HG02642 (cell line): ENCODE measurements around the gene S1PR2.

Experiments
- ATAC-seq: cut with Tn5 transposase; IDR thresholded peaks from one replicate; pipeline ENCODE4 v1.9.1; 2021; ENCODE audit warnings: mild to moderate bottlenecking; ENCODE audit not compliant: unreplicated experiment, poor library complexity

The S1PR2 gene, protein sequence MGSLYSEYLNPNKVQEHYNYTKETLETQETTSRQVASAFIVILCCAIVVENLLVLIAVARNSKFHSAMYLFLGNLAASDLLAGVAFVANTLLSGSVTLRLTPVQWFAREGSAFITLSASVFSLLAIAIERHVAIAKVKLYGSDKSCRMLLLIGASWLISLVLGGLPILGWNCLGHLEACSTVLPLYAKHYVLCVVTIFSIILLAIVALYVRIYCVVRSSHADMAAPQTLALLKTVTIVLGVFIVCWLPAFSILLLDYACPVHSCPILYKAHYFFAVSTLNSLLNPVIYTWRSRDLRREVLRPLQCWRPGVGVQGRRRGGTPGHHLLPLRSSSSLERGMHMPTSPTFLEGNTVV

DNA sequence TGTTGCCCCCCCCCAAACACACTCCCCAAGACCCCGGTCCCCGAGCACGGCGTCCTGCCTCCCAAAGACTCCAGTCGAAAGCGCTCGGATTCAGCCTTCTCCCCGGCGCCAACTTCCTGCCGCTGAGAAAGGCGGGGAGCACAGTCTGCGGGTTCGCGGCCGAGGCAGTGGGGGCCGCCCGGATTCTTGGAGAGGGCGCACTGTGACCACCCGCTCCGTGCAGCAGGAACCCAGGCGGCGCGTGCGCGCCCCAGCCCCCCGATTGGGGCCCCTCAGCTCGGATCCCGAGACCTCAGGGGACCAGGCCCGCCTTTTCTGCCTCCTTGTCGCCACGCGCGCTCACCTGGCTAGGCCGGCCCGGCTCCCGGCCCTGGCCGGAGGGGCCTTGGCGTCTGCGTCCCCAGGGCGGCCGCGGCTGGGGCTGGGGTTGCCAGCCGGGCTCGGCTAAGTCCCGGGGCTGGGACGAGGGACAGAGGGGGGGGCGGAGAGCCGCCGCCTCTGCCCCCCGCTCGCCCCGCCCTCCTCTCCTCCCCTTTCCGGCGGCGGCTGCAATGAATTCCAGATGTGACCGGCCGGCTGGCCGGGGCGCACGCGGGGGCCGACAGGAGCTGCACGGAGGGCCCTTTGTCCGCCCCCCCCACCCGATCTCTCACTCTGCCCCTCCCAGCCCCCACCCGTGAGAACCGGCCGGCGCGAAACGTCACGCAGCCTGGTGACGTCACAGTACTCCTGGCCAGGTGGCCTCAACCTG is at the start of gene S1PR2:
TSS of gene S1PR2 (minus strand) at position 471 of the 751 bp plus-strand sequence. CDS start 6,426 bp downstream, outside the sequence.
- ATAC-seq: peak; percentile 60

DNA sequence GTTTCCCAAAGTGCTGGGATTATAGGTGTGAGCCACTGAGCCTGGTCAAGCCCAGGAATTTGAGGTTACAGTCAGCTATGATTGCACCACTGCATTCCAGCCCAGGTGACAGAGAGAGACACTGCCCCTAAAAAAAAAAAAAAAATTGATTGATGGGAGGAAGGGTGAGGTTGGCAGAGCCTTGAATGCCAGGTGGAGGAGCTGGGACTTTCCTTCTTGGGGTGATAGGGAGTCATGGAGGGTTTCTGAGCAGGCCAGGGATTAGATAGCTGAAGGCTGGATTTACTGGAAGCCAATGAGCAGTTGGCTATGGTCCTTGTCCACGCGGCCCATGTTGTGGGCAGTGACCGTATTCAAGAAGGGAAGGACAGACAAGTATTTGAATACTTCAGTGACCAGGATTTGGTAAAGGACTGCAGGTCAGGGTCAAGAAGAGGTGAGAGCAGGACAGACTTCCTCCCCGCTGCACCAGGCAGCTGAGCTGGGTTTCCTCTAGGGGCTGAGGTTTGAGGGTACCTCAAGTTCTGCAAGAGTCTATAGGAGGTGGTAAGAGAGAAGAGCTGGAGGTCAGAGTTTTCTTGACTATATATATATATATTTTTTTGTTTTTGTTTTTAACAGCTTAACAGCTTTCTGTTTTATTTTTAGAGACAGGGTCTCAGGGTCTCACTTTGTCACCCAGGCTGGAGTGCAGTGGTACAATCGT is 48.8 kb upstream of the S1PR2 start:
- no peak for ATAC-seq

DNA sequence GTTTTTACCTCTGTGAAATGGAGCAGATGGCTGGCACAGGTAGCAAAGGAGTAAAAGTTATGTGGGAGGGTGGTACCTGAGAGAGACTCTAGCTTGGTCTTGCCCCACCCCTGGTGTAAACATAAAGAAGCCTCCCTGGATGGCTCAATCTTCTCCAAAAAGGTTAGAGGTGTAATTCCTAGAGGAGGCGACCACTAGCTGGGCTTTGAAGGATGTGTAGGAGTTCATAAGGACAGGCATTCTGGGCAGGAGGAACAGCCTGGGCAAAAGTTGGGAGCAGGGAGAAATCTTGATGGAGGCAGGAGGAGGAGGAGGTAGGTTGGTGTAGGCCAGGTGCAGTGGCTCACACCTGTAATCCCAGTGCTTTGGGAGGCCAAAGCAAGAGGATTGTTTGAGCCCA is 47.8 kb upstream of the S1PR2 start:
- no peak for ATAC-seq

DNA sequence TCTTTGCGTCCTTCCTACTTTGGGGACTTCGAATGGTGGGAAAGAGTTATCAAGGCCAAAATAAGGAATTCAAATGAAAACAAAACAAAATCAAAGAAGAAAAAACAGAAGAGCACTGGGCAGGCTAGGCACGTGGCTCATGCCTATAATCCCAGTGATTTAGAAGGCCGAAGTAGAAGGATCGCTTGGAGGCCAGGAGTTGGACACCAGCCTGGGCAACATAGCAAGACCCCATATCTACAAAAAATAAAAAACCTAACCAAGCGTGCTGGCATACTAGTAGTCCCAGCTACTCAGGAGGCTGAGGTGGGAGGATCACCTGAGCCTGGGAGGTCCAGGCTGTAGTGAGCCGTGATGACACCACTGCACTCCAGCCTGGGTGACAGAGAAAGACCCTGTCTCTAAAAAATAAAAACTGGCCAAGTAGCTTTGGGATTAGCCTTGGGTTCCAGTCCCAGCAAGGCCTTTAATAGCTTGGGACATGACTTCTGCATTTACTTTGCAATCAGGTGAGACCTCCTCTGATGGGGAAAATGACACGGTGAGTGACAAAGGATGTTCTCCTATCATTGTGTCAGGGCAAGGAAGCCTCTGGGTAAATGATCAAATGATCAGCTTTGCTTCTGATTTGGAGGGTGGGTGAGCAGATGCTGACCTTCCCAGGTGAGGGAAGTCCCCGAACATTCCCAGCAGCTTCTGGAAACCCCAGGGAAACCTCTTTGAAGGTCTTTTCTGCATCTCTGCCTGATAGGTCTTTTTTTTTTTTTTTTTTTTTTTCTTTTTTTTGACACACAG is 46.9 kb upstream of the S1PR2 start:
- no peak for ATAC-seq

DNA sequence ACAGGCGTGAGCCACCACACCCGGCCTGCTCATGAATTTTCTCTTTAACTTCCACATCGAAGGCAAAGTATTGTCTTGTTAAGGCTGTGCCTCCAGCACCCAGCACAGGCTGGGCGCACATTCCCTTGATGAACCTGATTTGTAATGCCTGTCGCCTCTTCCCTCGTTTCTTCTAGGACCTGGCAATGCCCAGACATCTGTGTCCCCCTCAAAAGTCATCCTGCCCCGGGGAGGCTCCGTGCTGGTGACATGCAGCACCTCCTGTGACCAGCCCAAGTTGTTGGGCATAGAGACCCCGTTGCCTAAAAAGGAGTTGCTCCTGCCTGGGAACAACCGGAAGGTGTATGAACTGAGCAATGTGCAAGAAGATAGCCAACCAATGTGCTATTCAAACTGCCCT is 43.5 kb upstream of the S1PR2 start:
- ATAC-seq: no peak

DNA sequence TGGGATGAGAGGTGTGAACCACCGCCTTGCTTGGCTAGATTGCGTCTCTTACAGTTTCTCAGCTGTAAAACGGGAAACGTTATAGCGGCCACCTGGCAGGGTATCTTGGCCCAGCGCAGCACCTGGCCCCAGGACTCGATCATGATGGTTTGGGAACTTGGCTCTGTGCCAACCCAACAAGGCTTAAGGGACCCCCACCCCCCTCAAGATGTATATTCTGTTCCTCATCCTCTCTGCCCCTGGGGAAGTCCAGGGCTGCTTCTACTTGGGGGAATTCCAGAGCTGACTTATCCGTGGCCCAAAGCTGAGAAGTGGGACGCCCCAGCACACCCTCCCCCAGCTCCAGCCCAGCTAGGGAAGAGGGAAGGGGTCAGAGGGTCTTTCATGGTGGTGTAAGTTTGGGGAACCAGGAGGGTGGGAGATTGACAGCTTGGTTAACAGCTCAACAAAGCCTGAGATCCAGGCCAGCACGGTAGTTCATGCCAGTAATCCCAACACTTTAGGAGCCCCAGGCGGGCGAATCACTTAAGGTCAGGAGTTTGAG is 40.5 kb upstream of the S1PR2 start:
- ATAC-seq: peak; percentile 31

DNA sequence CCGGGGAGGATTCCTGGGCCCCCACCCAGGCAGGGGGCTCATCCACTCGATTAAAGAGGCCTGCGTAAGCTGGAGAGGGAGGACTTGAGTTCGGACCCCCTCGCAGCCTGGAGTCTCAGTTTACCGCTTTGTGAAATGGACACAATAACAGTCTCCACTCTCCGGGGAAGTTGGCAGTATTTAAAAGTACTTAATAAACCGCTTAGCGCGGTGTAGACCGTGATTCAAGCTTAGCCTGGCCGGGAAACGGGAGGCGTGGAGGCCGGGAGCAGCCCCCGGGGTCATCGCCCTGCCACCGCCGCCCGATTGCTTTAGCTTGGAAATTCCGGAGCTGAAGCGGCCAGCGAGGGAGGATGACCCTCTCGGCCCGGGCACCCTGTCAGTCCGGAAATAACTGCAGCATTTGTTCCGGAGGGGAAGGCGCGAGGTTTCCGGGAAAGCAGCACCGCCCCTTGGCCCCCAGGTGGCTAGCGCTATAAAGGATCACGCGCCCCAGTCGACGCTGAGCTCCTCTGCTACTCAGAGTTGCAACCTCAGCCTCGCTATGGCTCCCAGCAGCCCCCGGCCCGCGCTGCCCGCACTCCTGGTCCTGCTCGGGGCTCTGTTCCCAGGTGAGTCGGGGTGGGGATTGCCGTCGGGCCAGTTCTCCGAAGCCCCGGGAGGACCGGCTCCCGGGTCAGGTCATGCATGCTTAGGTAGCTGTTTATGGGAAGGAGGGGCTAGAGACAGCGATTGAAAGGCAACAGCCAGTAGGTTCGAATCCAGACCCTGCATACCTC is 39.7 kb upstream of the S1PR2 start, which contains the start of gene ICAM1:
TSS of gene ICAM1 (plus strand) at position 505 of the 779 bp plus-strand sequence. CDS start at position 545, 40 bp downstream.
- ATAC-seq: peak; percentile 54

DNA sequence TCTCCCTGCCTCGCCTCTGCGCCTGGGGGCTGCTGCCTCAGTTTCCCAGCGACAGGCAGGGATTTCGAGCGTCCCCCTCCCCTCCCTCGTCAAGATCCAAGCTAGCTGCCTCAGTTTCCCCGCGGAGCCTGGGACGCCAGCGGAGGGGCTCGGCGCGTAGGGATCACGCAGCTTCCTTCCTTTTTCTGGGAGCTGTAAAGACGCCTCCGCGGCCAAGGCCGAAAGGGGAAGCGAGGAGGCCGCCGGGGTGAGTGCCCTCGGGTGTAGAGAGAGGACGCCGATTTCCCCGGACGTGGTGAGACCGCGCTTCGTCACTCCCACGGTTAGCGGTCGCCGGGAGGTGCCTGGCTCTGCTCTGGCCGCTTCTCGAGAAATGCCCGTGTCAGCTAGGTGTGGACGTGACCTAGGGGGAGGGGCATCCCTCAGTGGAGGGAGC is 39.1 kb upstream of the S1PR2 start:
- ATAC-seq: peak; percentile 38

DNA sequence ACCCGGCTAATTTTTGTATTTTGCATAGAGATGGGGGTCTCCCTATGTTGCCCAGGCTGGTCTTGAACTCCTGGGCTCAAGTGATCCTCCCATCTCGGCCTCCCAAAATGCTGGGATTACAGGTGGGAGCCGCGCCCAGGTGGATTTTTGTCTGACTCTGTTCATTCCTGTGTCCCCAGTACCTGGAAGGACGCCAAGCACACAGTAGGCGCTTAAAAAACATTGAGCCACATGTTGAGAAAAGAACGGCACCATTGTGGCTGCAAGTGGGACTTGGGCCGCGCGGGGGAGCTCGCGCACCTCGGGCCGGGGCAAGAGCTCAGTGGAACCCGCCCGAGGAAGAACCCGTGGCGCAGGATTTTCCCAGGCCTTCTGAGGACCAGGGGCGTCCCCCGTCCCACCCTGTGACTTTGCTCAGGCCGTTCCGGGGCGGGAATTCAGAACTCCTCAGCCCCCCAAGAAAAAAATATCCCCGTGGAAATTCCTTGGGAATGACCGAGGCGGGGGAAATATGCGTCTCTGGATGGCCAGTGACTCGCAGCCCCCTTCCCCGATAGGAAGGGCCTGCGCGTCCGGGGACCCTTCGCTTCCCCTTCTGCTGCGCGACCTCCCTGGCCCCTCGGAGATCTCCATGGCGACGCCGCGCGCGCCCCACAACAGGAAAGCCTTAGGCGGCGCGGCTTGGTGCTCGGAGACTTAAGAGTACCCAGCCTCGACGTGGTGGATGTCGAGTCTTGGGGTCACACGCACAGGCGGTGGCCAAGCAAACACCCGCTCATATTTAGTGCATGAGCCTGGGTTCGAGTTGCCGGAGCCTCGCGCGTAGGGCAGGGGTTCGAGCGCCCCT is 38.4 kb upstream of the S1PR2 start:
- ATAC-seq: peak; percentile 46

DNA sequence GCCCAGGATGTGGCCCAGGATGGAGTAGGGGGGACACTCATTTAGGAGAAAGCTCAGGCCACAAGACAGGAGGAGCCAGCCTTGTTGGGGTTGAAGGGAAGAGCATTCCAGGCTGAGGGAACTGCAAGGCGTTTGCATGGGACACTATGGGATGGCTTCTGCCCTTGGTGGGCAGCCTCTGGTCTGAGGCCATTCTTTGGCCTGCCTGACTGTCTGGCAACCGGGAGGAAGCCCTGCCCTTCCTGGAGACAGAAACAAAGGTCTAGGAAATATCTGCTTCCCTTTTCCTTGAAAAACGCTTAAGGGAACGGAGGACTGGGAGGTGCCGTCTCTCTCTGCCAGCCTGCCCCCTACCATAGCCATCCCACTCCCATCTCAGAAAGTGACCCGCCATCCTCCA is 36.9 kb upstream of the S1PR2 start:
- ATAC-seq: no peak

DNA sequence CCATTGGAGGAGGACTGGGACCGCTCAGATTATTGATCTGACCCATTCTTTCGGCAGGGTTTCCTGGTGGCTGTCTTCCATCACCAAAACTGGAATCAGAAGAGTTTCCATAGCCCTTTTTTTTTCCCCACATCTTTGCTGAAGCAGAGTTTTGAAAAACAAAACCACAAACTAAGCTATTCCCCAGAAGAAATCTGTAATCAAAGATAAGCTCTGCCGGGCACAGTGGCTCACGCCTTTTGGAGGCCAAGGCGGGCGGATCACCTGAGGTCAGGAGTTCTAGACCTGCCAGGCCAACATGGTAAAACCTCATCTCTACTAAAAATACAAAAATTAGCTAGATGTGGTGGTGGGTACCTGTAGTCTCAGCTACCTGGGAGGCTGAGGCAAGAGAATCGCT is 35.6 kb upstream of the S1PR2 start:
- no peak for ATAC-seq

DNA sequence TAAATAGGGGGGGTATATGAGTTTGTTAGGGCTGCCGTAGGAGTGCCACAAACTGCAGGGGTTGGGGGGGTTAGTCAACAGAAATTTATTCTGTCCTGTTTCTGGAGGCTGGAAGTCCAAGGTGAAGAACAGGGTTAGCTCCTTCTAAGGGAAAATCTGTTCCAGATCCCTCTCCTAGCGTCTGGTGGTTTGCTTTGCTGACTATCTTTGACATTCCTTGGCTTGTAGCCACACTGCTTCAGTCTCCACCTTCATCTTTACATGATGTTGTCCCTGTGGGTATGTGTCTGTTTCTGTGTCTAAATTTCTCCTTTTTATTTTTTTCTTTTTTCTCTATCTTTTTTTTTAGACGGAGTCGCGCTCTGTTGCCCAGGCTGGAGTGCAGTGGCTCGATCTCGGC is 31.6 kb upstream of the S1PR2 start:
- ATAC-seq: no peak

DNA sequence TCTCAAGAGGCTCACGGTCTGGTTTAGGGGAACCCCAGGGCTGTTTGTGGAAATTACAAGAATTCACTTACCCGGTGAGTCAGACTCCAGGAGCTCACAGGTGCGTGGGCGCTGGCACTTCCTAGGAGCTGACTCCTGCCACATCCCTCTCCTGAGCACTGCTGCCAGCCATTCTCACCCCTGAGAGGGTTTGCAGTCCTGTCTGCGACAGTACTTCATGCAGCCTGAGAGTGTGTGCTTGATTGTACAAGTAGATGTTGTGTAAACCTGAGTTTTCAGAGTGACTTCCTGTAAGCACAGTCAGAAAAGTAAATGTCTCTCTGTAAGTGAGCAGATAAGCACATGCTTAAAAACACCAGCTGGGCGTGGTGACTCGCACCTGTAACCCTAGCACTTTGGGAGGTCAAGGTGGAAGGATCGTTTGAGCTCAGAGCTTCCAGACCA is 29.0 kb upstream of the S1PR2 start:
- no peak for ATAC-seq

DNA sequence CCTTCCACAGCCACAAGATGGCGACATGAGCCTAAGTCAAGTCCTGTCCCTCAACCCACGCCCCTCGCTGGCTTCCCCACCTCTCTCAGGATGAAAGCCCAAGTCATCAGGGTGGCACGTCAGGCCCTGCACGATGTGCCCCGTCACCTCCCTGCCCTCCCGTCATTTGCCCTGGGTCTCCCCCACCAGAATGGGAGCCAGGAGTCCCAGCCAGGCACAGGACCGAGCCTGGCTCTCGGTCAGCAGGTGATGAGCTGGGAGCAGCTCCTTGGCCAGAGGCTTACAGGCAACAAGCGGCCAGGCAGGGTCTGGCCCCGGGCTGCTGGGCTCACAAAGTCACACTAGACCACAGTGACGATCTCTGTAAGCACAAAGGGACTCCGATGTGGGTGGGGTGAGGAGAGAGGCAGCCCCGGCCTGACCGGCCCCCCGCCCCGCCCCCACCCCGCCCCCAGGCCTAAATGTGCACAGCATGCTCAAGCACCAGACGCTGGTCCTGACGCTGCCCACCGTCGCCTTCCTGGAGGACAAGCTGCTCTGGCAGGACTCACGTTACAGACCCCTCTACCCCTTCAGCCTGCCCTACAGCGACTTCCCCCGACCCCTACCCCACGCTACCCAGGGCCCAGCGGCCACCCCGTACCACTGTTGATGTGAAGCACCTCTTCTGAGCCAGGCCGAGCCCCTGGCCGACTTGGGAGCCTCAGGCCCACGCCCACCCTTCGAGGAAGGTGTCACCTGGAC is 28.2 kb upstream of the S1PR2 start:
- no peak for ATAC-seq

DNA sequence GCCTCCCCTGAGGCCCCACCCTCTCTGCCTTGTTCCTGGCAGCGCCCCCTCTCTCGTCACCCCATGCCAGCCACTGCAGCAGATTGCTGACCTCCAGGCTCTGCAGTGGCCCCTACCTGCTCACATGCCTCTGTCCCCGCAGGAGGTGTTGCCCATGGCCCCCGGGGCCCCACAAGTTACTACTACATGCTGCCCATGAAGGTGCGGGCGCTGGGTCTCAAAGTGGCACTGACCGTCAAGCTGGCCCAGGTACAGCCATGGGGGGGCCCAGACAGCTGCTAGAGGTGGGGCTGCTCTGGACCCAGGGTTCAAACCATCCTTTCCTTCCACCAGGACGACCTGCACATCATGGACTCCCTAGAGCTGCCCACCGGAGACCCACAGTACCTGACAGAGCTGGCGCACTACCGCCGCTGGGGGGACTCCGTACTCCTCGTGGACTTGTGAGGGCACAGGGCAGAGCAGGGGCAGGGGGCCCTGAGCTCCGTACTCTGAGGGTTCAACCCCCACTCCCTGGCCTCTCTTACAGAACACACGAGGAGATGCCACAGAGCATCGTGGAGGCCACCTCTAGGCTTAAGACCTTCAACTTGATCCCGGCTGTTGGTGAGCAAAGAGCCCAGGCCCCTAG is 27.1 kb upstream of the S1PR2 start:
- ATAC-seq: no peak

DNA sequence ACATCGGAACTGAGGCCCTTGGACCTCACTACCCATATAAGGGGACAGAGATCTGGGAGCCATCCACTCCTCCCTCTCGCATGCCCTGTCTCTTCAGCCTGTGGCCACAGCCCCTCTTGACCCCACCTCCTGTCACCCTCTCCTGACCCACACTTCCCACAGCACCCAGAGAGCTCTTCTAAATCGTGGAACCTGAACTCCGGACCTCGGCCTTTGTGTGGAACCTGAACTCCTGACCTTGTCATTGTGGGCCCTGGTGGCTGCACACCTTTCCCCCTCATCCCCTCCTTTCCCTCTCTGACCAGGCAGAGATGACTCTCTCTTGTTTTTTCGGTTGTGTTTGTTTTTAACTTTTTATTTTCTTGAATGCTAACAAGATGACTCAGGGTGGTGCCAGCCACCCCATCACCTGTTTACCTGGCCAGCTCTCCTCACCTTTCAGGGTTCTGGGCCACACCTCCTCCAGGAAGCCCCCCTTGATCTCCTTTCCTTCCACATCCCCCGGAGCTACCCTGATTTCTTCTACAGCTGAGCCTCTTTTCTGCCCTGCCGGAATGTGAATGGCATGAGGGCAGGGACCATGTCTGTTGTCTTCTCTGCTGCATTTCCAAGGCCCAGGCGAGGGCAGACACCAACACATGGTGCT is 26.0 kb upstream of the S1PR2 start:
- ATAC-seq: no peak

DNA sequence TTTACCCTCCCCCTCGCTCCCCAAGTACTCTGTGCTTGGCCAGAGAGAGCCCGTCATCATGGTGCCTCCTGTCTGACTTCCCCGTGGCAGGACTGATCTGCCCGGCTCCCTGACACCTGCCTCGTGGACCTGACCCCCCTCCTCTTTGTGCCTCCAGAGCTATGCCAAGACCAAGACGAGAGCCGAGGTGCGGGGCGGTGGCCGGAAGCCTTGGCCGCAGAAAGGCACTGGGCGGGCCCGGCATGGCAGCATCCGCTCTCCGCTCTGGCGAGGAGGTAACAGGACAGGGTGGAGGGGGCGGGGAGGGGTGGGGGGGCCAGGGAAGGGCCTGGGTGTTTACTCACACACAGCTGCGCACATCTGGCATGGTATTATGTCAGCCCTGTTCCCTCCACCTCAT is 25.4 kb upstream of the S1PR2 start:
- no peak for ATAC-seq
